Skeletal muscle tissue (tissue), 4 donors: ENCODE results near the gene ANKH. TPM values are rescaled to one million over a fixed set of nuclear protein-coding genes. Genes with fewer than 3 reads are reported as not detected.

ENCODE experiments used
- H3K27ac ChIP-seq: one replicate; pipeline ENCODE4 v1.7.0; 2013; ENCODE audit warnings: mild to moderate bottlenecking, low read depth, low read length, inconsistent platforms
- H3K27me3 ChIP-seq, 3 donors: one replicate each; pipeline ENCODE4 v1.7.0; 2013; ENCODE audit warnings: low read length in 3 of 3; ENCODE audit not compliant: control insufficient read depth in 3 of 3, insufficient read depth in 3 of 3
- H3K36me3 ChIP-seq, 3 donors: one replicate each; pipeline ENCODE4 v1.7.0; 2013; ENCODE audit warnings: low read length in 3 of 3; ENCODE audit not compliant: control insufficient read depth in 3 of 3, insufficient read depth in 3 of 3
- H3K4me1 ChIP-seq, 3 donors: one replicate each; pipeline ENCODE4 v1.7.0; 2013; ENCODE audit warnings: low read length in 3 of 3, mild to moderate bottlenecking in 3 of 3; ENCODE audit not compliant: control insufficient read depth in 3 of 3, insufficient read depth in 3 of 3
- H3K4me3 ChIP-seq, 3 donors: one replicate each; pipeline ENCODE4 v1.7.0; 2013; ENCODE audit warnings: low read length in 3 of 3
- H3K9ac ChIP-seq, 3 donors: one replicate each; pipeline ENCODE4 v1.7.0; 2013; ENCODE audit warnings: low read length in 3 of 3, mild to moderate bottlenecking in 3 of 3, moderate library complexity in 2 of 3, low read depth in 1 of 3
- H3K9me3 ChIP-seq, 3 donors: one replicate each; pipeline ENCODE4 v1.7.0; 2013; ENCODE audit warnings: low read length in 3 of 3; ENCODE audit not compliant: control insufficient read depth in 3 of 3
- total RNA-seq: library from RNA; depleted of rRNA; stranded (reverse); fragments of >200 nt; gene quantifications from one replicate; pipeline ENCODE4 v1.2.3, GENCODE V29; 2014
- donor health status: Osteomylitis.

ANKH gene
- total RNA-seq, 1 donor from 2014 or later = 13.0 TPM

GRCh38 chr5:14908172-14908571 lies 36.6 kb upstream of the ANKH start:
- Histone ChIP-seq H3K4me3 (no peak overlapping the region), H3K27me3 (no peaks in the 10 kb centered on the region), H3K4me1 (peaks cover 0 to 2% (median 0%) of the 10 kb centered on the region in 3 donors), H3K9ac (no peak overlapping the region), H3K36me3 (no peaks in the 10 kb centered on the region), H3K9me3 (no peaks in the 10 kb centered on the region), H3K27ac (no peak overlapping the region)

- H3K4me1 ChIP-seq = peaks cover 0 to 7% (median 0%) of the 10 kb centered on the region in 3 donors
- no peak overlapping the region for H3K4me3 ChIP-seq
- H3K27me3 ChIP-seq = no peaks in the 10 kb centered on the region
- H3K9ac ChIP-seq = no peak overlapping the region
- no peaks in the 10 kb centered on the region for H3K36me3 ChIP-seq
- H3K27ac ChIP-seq = no peak overlapping the region
- no peaks in the 10 kb centered on the region for H3K9me3 ChIP-seq
These were observed 35.0 kb upstream of the ANKH start for GRCh38 chr5:14906628-14907027.

GRCh38 chr5:14902826-14903560 lies 31.4 kb upstream of the ANKH start:
- Histone ChIP-seq H3K27me3 (no peaks in the 10 kb centered on the region), H3K27ac (no peak overlapping the region), H3K36me3 (no peaks in the 10 kb centered on the region), H3K4me1 (peaks cover 4 to 14% (median 4%) of the 10 kb centered on the region in 3 donors), H3K9me3 (no peaks in the 10 kb centered on the region), H3K9ac (no peak overlapping the region), H3K4me3 (no peak overlapping the region)

- peak overlapping the region; percentile 64 for H3K27ac ChIP-seq
- no peak overlapping the region for H3K4me3 ChIP-seq
- no peaks in the 10 kb centered on the region for H3K36me3 ChIP-seq
- no peaks in the 10 kb centered on the region for H3K9me3 ChIP-seq
- peaks cover 4 to 14% (median 4%) of the 10 kb centered on the region in 3 donors for H3K4me1 ChIP-seq
- H3K9ac ChIP-seq = no peak overlapping the region
- no peaks in the 10 kb centered on the region for H3K27me3 ChIP-seq
These were observed 30.0 kb upstream of the ANKH start for GRCh38 chr5:14901462-14902051.

- H3K27ac ChIP-seq = peak overlapping the region; percentile 64
- H3K4me3 ChIP-seq = no peak overlapping the region
- no peaks in the 10 kb centered on the region for H3K27me3 ChIP-seq
- peaks cover 4 to 14% (median 4%) of the 10 kb centered on the region in 3 donors for H3K4me1 ChIP-seq
- H3K9ac ChIP-seq = no peak overlapping the region
- H3K36me3 ChIP-seq = no peaks in the 10 kb centered on the region
- H3K9me3 ChIP-seq = no peaks in the 10 kb centered on the region
These were observed 29.3 kb upstream of the ANKH start for GRCh38 chr5:14900693-14901461.

- no peaks in the 10 kb centered on the region for H3K9me3 ChIP-seq
- H3K4me3 ChIP-seq = no peak overlapping the region
- H3K4me1 ChIP-seq = peaks cover 3 to 4% (median 3%) of the 10 kb centered on the region in 3 donors
- no peaks in the 10 kb centered on the region for H3K36me3 ChIP-seq
- H3K27me3 ChIP-seq = no peaks in the 10 kb centered on the region
- H3K9ac ChIP-seq = no peak overlapping the region
- no peak overlapping the region for H3K27ac ChIP-seq
These were observed 24.6 kb upstream of the ANKH start for GRCh38 chr5:14896131-14896530.

GRCh38 chr5:14895301-14895700 lies 23.7 kb upstream of the ANKH start:
- no peaks in the 10 kb centered on the region for H3K36me3 ChIP-seq
- no peaks in the 10 kb centered on the region for H3K27me3 ChIP-seq
- no peaks in the 10 kb centered on the region for H3K9me3 ChIP-seq
- H3K9ac ChIP-seq = no peak overlapping the region
- no peak overlapping the region for H3K27ac ChIP-seq
- no peaks in the 10 kb centered on the region for H3K4me1 ChIP-seq
- no peak overlapping the region for H3K4me3 ChIP-seq

- H3K9ac ChIP-seq = no peak overlapping the region
- H3K36me3 ChIP-seq = no peaks in the 10 kb centered on the region
- no peak overlapping the region for H3K4me3 ChIP-seq
- no peaks in the 10 kb centered on the region for H3K9me3 ChIP-seq
- no peaks in the 10 kb centered on the region for H3K27me3 ChIP-seq
- H3K4me1 ChIP-seq = no peaks in the 10 kb centered on the region
- H3K27ac ChIP-seq = no peak overlapping the region
These were observed 23.2 kb upstream of the ANKH start for GRCh38 chr5:14894748-14895147.

GRCh38 chr5:14893381-14893780 lies 21.8 kb upstream of the ANKH start:
- H3K9ac ChIP-seq = no peak overlapping the region

GRCh38 chr5:14890846-14891245 lies 19.3 kb upstream of the ANKH start:
- Histone ChIP-seq H3K36me3 (no peaks in the 10 kb centered on the region), H3K9me3 (no peaks in the 10 kb centered on the region), H3K27me3 (no peaks in the 10 kb centered on the region), H3K9ac (no peak overlapping the region), H3K4me3 (no peak overlapping the region), H3K27ac (no peak overlapping the region), H3K4me1 (no peaks in the 10 kb centered on the region)

More at GRCh38 chr5:14893381-14893780, 21.8 kb upstream of the ANKH start:
- no peak overlapping the region for H3K27ac ChIP-seq
- H3K36me3 ChIP-seq = no peaks in the 10 kb centered on the region
- H3K27me3 ChIP-seq = no peaks in the 10 kb centered on the region
- no peaks in the 10 kb centered on the region for H3K4me1 ChIP-seq
- no peak overlapping the region for H3K4me3 ChIP-seq
- no peaks in the 10 kb centered on the region for H3K9me3 ChIP-seq
